Cardiac muscle cell (in vitro differentiated cells and primary cell): ENCODE measurements around the gene FAM83C. TPM values are rescaled to one million over a fixed set of nuclear protein-coding genes. Genes with fewer than 3 reads are reported as not detected.
"Not testable (repeated sequence)": the region's sequence is repeated elsewhere in the genome, so short reads cannot be mapped to it uniquely, and the experiment has no call there.

Experiments used
- DNase-seq, 2 donors: peaks; one replicate each; pipeline versions ENCODE4 v3.0.0 to v3.0.0-alpha.2; 2010 to 2017; ENCODE audit warnings: low read depth in 1 of 2, low spot score in 1 of 2
- H3K27ac ChIP-seq: fragments of 200-600 bp; sonication (generic); 2 replicates; pipeline ENCODE4 v1.5.1; 2016
- H3K27me3 ChIP-seq: fragments of 200-600 bp; sonication (generic); 2 replicates; pipeline ENCODE4 v1.6.0; 2016; ENCODE audit warnings: control low read depth
- H3K36me3 ChIP-seq: fragments of 200-600 bp; sonication (generic); 2 replicates; pipeline ENCODE4 v1.5.1; 2016; ENCODE audit warnings: control low read depth
- H3K4me1 ChIP-seq: fragments of 200-600 bp; sonication (generic); 2 replicates; pipeline ENCODE4 v1.8.1; 2017; ENCODE audit warnings: low read depth, mild to moderate bottlenecking, mixed run types
- H3K4me3 ChIP-seq: fragments of 200-600 bp; sonication (generic); 2 replicates; pipeline ENCODE4 v1.5.1; 2016; ENCODE audit warnings: mild to moderate bottlenecking
- H3K9me3 ChIP-seq: fragments of 200-600 bp; sonication (generic); 2 replicates; pipeline ENCODE4 v1.5.1; 2017; ENCODE audit warnings: low read depth, mild to moderate bottlenecking, control low read depth
- polyA plus RNA-seq: library from polyadenylated mRNA; unstranded; fragments of >200 nt; fragmentation: Nextera tagmentation; extraction: Ambion mirVana; gene quantifications from 2 replicates; pipeline ENCODE4 v1.2.1, GENCODE V29; 2016
- total RNA-seq: library from RNA; depleted of rRNA; stranded (reverse); fragments of >200 nt; gene quantifications from 2 replicates; pipeline ENCODE4 v1.2.3, GENCODE V29; 2016
- TF ChIP-seq, protein P1 (sequence below): IDR thresholded peaks from 2 replicates; pipeline ENCODE4 v1.5.1; 2012; ENCODE audit warnings: low read depth, mild to moderate bottlenecking, low read length

The FAM83C gene
- total and polyA plus RNA-seq, 2 experiments from 2014 or later, result not detected

DNA sequence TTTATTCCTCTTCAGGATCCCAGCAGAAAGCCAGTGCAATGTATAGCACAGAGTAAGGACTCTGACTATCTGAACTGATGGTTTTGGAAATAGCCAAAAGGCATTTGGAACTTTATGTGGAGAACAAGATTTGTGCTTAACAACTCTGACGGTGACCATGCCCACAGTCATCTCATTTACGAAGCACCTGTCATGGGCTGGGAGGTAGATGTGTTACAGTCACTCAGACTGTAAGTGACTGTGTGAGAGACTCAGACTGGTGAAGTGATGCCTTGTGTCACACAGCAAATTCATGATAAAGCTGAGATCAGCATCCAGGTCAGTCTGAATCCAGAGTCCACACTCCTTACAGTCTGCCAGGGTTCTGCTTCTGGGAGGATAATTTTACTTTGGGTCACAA, 23.9 kb upstream of the FAM83C start:
- Histone ChIP-seq H3K4me1 (no peaks in the 10 kb centered on the region), H3K27me3 (no peaks in the 10 kb centered on the region), H3K36me3 (peaks cover 4% of the 10 kb centered on the region), H3K9me3 (no peaks in the 10 kb centered on the region), H3K4me3 (no peak overlapping the region), H3K27ac (no peak overlapping the region)
- DNase-seq, result no peak
- TF ChIP-seq, protein P1, sequence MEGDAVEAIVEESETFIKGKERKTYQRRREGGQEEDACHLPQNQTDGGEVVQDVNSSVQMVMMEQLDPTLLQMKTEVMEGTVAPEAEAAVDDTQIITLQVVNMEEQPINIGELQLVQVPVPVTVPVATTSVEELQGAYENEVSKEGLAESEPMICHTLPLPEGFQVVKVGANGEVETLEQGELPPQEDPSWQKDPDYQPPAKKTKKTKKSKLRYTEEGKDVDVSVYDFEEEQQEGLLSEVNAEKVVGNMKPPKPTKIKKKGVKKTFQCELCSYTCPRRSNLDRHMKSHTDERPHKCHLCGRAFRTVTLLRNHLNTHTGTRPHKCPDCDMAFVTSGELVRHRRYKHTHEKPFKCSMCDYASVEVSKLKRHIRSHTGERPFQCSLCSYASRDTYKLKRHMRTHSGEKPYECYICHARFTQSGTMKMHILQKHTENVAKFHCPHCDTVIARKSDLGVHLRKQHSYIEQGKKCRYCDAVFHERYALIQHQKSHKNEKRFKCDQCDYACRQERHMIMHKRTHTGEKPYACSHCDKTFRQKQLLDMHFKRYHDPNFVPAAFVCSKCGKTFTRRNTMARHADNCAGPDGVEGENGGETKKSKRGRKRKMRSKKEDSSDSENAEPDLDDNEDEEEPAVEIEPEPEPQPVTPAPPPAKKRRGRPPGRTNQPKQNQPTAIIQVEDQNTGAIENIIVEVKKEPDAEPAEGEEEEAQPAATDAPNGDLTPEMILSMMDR, result no peak

DNA sequence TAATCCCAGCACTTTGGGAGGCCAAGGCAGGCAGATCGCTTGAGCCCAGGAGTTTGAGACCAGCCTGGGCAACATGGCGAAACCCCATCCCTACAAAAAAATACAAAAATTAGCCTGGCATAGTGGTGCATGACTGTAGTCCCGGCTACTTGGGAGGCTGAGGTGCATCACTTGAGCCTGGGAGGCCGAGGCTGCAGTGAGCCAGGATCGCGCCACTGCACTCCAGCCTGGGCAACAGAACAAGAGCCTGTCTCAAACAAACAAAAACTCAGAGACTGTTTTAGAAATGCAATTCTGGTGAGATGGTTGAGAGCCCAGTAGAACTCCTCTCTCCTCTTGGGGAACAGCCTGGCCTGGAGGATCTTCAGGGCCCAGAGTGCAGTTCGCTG, 23.4 kb upstream of the FAM83C start:
- not testable (repeated sequence) for DNase-seq, H3K27ac ChIP-seq, H3K36me3 ChIP-seq, H3K9me3 ChIP-seq, H3K4me3 ChIP-seq, H3K4me1 ChIP-seq, H3K27me3 ChIP-seq

GRCh38 chr20:35314816-35315631, 22.8 kb upstream of the FAM83C start:
- peaks cover 4% of the 10 kb centered on the region for H3K36me3 ChIP-seq
- no peak overlapping the region for H3K4me3 ChIP-seq
- H3K27me3 ChIP-seq, result no peaks in the 10 kb centered on the region
- H3K9me3 ChIP-seq, result no peaks in the 10 kb centered on the region
- H3K4me1 ChIP-seq, result no peaks in the 10 kb centered on the region
- H3K27ac ChIP-seq, result no peak overlapping the region
- TF ChIP-seq, protein P1, result no peak
- DNase-seq, result no peak

DNA sequence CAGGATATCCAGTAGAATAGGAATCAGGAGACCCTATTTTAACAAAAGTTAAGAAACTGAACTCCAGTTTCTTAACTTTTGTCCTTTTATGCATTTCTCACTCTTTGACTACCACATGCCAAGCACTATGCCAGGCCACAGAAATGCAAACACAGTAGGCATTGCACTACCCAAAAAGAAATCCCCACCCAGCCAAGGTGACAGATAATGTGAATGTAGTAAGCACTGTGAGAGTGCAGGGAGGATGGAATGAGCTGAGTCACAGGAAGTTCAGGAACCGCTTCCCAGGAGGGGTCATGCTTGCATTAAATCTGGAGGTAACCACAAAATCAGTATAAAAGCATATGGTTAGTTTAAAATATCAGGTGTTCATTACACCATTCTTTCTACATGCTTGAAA, 20.1 kb upstream of the FAM83C start:
- Histone ChIP-seq H3K4me1 (no peaks in the 10 kb centered on the region), H3K27me3 (no peaks in the 10 kb centered on the region), H3K36me3 (peaks cover 4% of the 10 kb centered on the region), H3K9me3 (no peaks in the 10 kb centered on the region), H3K27ac (no peak overlapping the region), H3K4me3 (no peak overlapping the region)
- TF ChIP-seq, protein P1, result no peak
- peak in 1 of 2 donors; percentile 78 for DNase-seq

GRCh38 chr20:35311822-35312221, 19.6 kb upstream of the FAM83C start:
- Histone ChIP-seq H3K4me3 (no peak overlapping the region), H3K4me1 (no peaks in the 10 kb centered on the region), H3K9me3 (no peaks in the 10 kb centered on the region), H3K27ac (no peak overlapping the region), H3K27me3 (no peaks in the 10 kb centered on the region), H3K36me3 (peaks cover 4% of the 10 kb centered on the region)
- TF ChIP-seq, protein P1, result no peak
- DNase-seq, result no peak

- H3K9me3 ChIP-seq, result no peaks in the 10 kb centered on the region
- no peak for DNase-seq
- peaks cover 4% of the 10 kb centered on the region for H3K36me3 ChIP-seq
- H3K4me3 ChIP-seq, result no peak overlapping the region
- no peaks in the 10 kb centered on the region for H3K4me1 ChIP-seq
- H3K27ac ChIP-seq, result no peak overlapping the region
- TF ChIP-seq, protein P1, result no peak
- no peaks in the 10 kb centered on the region for H3K27me3 ChIP-seq
Observed at GRCh38 chr20:35311409-35311808, 19.2 kb upstream of the FAM83C start.
